Colonic mucosa (tissue), 4 donors: ENCODE data around the gene ANKRD34C. TPM values are rescaled to one million over a fixed set of nuclear protein-coding genes. Genes with fewer than 3 reads are reported as not detected.
"Not testable (repeated sequence)": the region's sequence is repeated elsewhere in the genome, so short reads cannot be mapped to it uniquely, and the experiment has no call there.

Experiments used
- DNase-seq: peaks from one replicate; pipeline ENCODE4 v3.0.0-alpha.2; 2020
- H3K27ac ChIP-seq: fragments of 200-600 bp; one replicate; pipeline ENCODE4 v1.8.0; 2021
- H3K27me3 ChIP-seq: fragments of 200-600 bp; one replicate; pipeline ENCODE4 v1.8.0; 2021
- H3K36me3 ChIP-seq: fragments of 200-600 bp; one replicate; pipeline ENCODE4 v1.8.0; 2021
- H3K4me1 ChIP-seq: fragments of 200-600 bp; one replicate; pipeline ENCODE4 v1.8.0; 2021; ENCODE audit warnings: mild to moderate bottlenecking
- H3K4me3 ChIP-seq: fragments of 200-600 bp; one replicate; pipeline ENCODE4 v1.8.0; 2021
- H3K9ac ChIP-seq, 2 donors: one replicate each; pipeline ENCODE4 v1.7.0; 2013; ENCODE audit warnings: control low read depth in 2 of 2, low read depth in 2 of 2, low read length in 2 of 2
- H3K9me3 ChIP-seq: fragments of 200-600 bp; one replicate; pipeline ENCODE4 v1.8.0; 2021
- CTCF ChIP-seq: fragments of 200-600 bp; IDR thresholded peaks from one replicate; pipeline ENCODE4 v1.8.0; 2022; ENCODE audit warnings: antibody characterized with exemption, mild to moderate bottlenecking
- intact Hi-C: fragments of 100-400 bp; cut with DNase I; formaldehyde crosslinking; loops from one replicate; pipeline ENCODE4 v1.14.1; 2022
- total RNA-seq, 2 donors: library from RNA; stranded (reverse); fragmentation: NEBNext Ultra II Directional in 1 of 2; extraction: Animal tissue kit (Norgen Biotek cat#: 25700) in 1 of 2; gene quantifications; one replicate each; pipeline ENCODE4 v1.2.1, GENCODE V29; 2021
- donor health status: healthy.
- donor health status: DM: no; HTN: no; CAD: no.
- donor health status: DM: no; HTN: no; CAD: no.

Gene ANKRD34C
- total RNA-seq, 2 donors from 2014 or later: not detected

- Histone ChIP-seq H3K4me3 (no peak overlapping the region), H3K27me3 (no peaks in the 10 kb centered on the region), H3K9ac (peak overlapping the region in 1 of 2 donors; percentile 1), H3K36me3 (peaks cover 8% of the 10 kb centered on the region), H3K4me1 (peaks cover 5% of the 10 kb centered on the region), H3K9me3 (no peaks in the 10 kb centered on the region), H3K27ac (no peak overlapping the region)
- no peak for TF ChIP-seq CTCF
- DNase-seq: no peak
- intact Hi-C loops: no loop called here
Observed at GRCh38 chr15:79316864-79317263, 34.3 kb downstream of the ANKRD34C start.

GRCh38 chr15:79319973-79320372 lies 37.5 kb downstream of the ANKRD34C start:
- H3K9me3 ChIP-seq, H3K36me3 ChIP-seq, H3K4me1 ChIP-seq, H3K27me3 ChIP-seq, H3K27ac ChIP-seq, H3K4me3 ChIP-seq, DNase-seq, intact Hi-C loops, H3K9ac ChIP-seq: not testable (repeated sequence)

- no peaks in the 10 kb centered on the region for H3K4me1 ChIP-seq
- intact Hi-C loops: no loop called here
- H3K9ac ChIP-seq: no peak overlapping the region
- H3K27ac ChIP-seq: no peak overlapping the region
- H3K4me3 ChIP-seq: no peak overlapping the region
- DNase-seq: no peak
- no peaks in the 10 kb centered on the region for H3K9me3 ChIP-seq
- H3K36me3 ChIP-seq: peaks cover 8% of the 10 kb centered on the region
- no peak for TF ChIP-seq CTCF
- no peaks in the 10 kb centered on the region for H3K27me3 ChIP-seq
Observed at GRCh38 chr15:79321876-79322275, 39.4 kb downstream of the ANKRD34C start.

- Histone ChIP-seq H3K9ac (no peak overlapping the region), H3K36me3 (peaks cover 8% of the 10 kb centered on the region), H3K4me1 (no peaks in the 10 kb centered on the region), H3K27ac (no peak overlapping the region), H3K4me3 (no peak overlapping the region), H3K9me3 (no peaks in the 10 kb centered on the region), H3K27me3 (no peaks in the 10 kb centered on the region)
- DNase-seq: no peak
- TF ChIP-seq CTCF: no peak
- intact Hi-C loops: no loop called here
Observed at GRCh38 chr15:79322306-79322705, 39.8 kb downstream of the ANKRD34C start.

- no peak for DNase-seq
- Histone ChIP-seq H3K36me3 (peaks cover 8% of the 10 kb centered on the region), H3K27ac (no peak overlapping the region), H3K27me3 (no peaks in the 10 kb centered on the region), H3K9me3 (no peaks in the 10 kb centered on the region), H3K4me3 (no peak overlapping the region), H3K9ac (no peak overlapping the region), H3K4me1 (no peaks in the 10 kb centered on the region)
- intact Hi-C loops: no loop called here
- TF ChIP-seq CTCF: no peak
Observed at GRCh38 chr15:79322945-79323344, 40.4 kb downstream of the ANKRD34C start.

- Histone ChIP-seq H3K27me3 (no peaks in the 10 kb centered on the region), H3K27ac (no peak overlapping the region), H3K9me3 (no peaks in the 10 kb centered on the region), H3K4me3 (no peak overlapping the region), H3K9ac (no peak overlapping the region), H3K36me3 (no peaks in the 10 kb centered on the region), H3K4me1 (no peaks in the 10 kb centered on the region)
- intact Hi-C loops: no loop called here
- no peak for DNase-seq
- TF ChIP-seq CTCF: no peak
Observed at GRCh38 chr15:79329171-79329611, 46.7 kb downstream of the ANKRD34C start.

Other genes with a start within 250 kb of the ANKRD34C start
- under 1 TPM; 0.15 to 0.56 TPM for gene RASGRF1, start 191.9 kb upstream of the ANKRD34C start, total RNA-seq
- gene TMED3, start 28.4 kb downstream of the ANKRD34C start, total RNA-seq: 10 to 100 TPM; 84.7 to 96.0 TPM
- under 1 TPM; 0.25 to 0.35 TPM for gene MINAR1, start 149.6 kb downstream of the ANKRD34C start, total RNA-seq